K562 (cell line): ENCODE data around the gene CHDH. TPM values are rescaled to one million over a fixed set of nuclear protein-coding genes. Genes with fewer than 3 reads are reported as not detected.

Experiments
- BRD9 ChIP-seq: fragments of 450-650 bp; IDR thresholded peaks from 2 replicates; pipeline ENCODE4 v1.6.1; 2018; ENCODE audit warnings: low read depth; ENCODE audit not compliant: partially characterized antibody
- CBX8 ChIP-seq: fragments of 200-600 bp; sonication (generic); IDR thresholded peaks from 2 replicates; pipeline ENCODE4 v1.6.1; 2012; ENCODE audit warnings: borderline replicate concordance, mixed run types, low read depth, mild to moderate bottlenecking, moderate library complexity, mixed read lengths, low read length, control low read depth, inconsistent platforms; ENCODE audit not compliant: poor library complexity, severe bottlenecking; ENCODE audit errors: extremely low read depth
- CREB1 ChIP-seq, 2 experiments: sonication (generic) in 1 of 2; formaldehyde crosslinking in 1 of 2; IDR thresholded peaks; 2 replicates each; pipeline versions ENCODE4 v1.6.1 to v1.8.0; 2012 to 2022; ENCODE audit warnings: inconsistent platforms in 1 of 2, mild to moderate bottlenecking in 1 of 2, missing genetic modification reagents in 1 of 2, moderate library complexity in 1 of 2
- CTBP1 ChIP-seq: fragments of 450-650 bp; IDR thresholded peaks from 2 replicates; pipeline ENCODE4 v1.6.1; 2016; ENCODE audit warnings: borderline replicate concordance
- EGR1 ChIP-seq: fragments of 450-650 bp; conservative IDR thresholded peaks from 2 replicates; pipeline ENCODE4 v1.6.1; 2017; ENCODE audit warnings: mild to moderate bottlenecking
- ELF1 ChIP-seq: fragments of 200-800 bp; sonication (Bioruptor generic); IDR thresholded peaks from 2 replicates; pipeline ENCODE4 v1.6.1; 2016; ENCODE audit warnings: missing genetic modification characterization, missing compliant biosample characterization
- GABPB1 ChIP-seq: sonication (generic); formaldehyde crosslinking; IDR thresholded peaks from 2 replicates; pipeline ENCODE4 v1.8.0; 2022; ENCODE audit warnings: mild to moderate bottlenecking, missing genetic modification reagents
- MEIS2 ChIP-seq: fragments of 450-650 bp; IDR thresholded peaks from 2 replicates; pipeline ENCODE4 v1.6.1; 2014; ENCODE audit warnings: mild to moderate bottlenecking; ENCODE audit not compliant: partially characterized antibody
- MTA3 ChIP-seq: fragments of 450-650 bp; formaldehyde crosslinking; IDR thresholded peaks from 2 replicates; pipeline ENCODE4 v1.6.1; 2017; ENCODE audit warnings: mild to moderate bottlenecking, borderline replicate concordance
- NFIC ChIP-seq: fragments of 450-650 bp; IDR thresholded peaks from 2 replicates; pipeline ENCODE4 v1.6.1; 2017; ENCODE audit warnings: mild to moderate bottlenecking, inconsistent platforms
- PCBP2 ChIP-seq: fragments of 200-400 bp; formaldehyde crosslinking; IDR thresholded peaks from 2 replicates; pipeline ENCODE4 v1.6.1; 2018; ENCODE audit warnings: low read length, low read depth, mild to moderate bottlenecking, moderate library complexity; ENCODE audit not compliant: poor library complexity, severe bottlenecking
- POLR2A ChIP-seq: fragments of 450-650 bp; conservative IDR thresholded peaks from 2 replicates; pipeline ENCODE4 v1.6.1; 2016
- RBFOX2 ChIP-seq: fragments of 200-400 bp; formaldehyde crosslinking; IDR thresholded peaks from 2 replicates; pipeline ENCODE4 v1.6.1; 2017; ENCODE audit warnings: low read depth, mild to moderate bottlenecking, low read length, moderate library complexity
- SOX6 ChIP-seq: fragments of 450-650 bp; IDR thresholded peaks from 2 replicates; pipeline ENCODE4 v1.6.1; 2014; ENCODE audit warnings: mild to moderate bottlenecking
- TAF9B ChIP-seq: fragments of 450-650 bp; IDR thresholded peaks from 2 replicates; pipeline ENCODE4 v1.6.1; 2018; ENCODE audit warnings: mild to moderate bottlenecking; ENCODE audit not compliant: partially characterized antibody
- YY1 ChIP-seq, 3 experiments: IDR thresholded peaks; 2 replicates each; pipeline ENCODE4 v1.6.1; 2011; ENCODE audit warnings: low read length in 2 of 3, mild to moderate bottlenecking in 2 of 3, moderate library complexity in 2 of 3, borderline replicate concordance in 1 of 3, control low read depth in 1 of 3, low read depth in 1 of 3; ENCODE audit not compliant: insufficient read depth in 3 of 3, insufficient replicate concordance in 2 of 3, control insufficient read depth in 1 of 3, insufficient read length in 1 of 3; ENCODE audit errors: extremely low read depth in 1 of 3
- ZBED1 ChIP-seq: IDR thresholded peaks from 2 replicates; pipeline ENCODE4 v1.6.1; 2014
- ZFX ChIP-seq: sonication (generic); formaldehyde crosslinking; IDR thresholded peaks from 2 replicates; pipeline ENCODE4 v1.8.0; 2022; ENCODE audit warnings: mild to moderate bottlenecking, missing genetic modification reagents, moderate library complexity
- polyA plus RNA-seq, 8 experiments: library from polyadenylated mRNA; depleted of rRNA in 4 of 8; stranded (reverse) in 5 of 8; unstranded in 3 of 8; fragments of >200 nt; fragmentation: Nextera tagmentation in 2 of 8; fragmentation: Illumina TruSeq in 1 of 8; extraction: Ambion mirVana in 2 of 8; extraction: Trizol in 1 of 8; gene quantifications; 2 replicates each; pipeline versions ENCODE4 v1.2.1 to v1.2.3, GENCODE V29; 2011 to 2014; ENCODE audit warnings: inconsistent platforms in 1 of 8, missing spikeins in 1 of 8
- total RNA-seq, 7 experiments: library from RNA; depleted of rRNA in 6 of 7; stranded (reverse); fragments of >200 nt in 6 of 7; fragmentation: Illumina TruSeq in 2 of 7; extraction: Trizol in 2 of 7; gene quantifications; 2 replicates each; pipeline versions ENCODE4 v1.2.1 to v1.2.3, GENCODE V29; 2011 to 2021; ENCODE audit warnings: low replicate concordance in 1 of 7
- TF ChIP-seq, protein P1 (sequence below), 2 experiments: fragments of 450-650 bp; IDR thresholded peaks; 2 replicates each; pipeline ENCODE4 v1.6.1; 2018; ENCODE audit warnings: mild to moderate bottlenecking in 2 of 2, low read depth in 1 of 2; ENCODE audit not compliant: partially characterized antibody in 2 of 2
- TF ChIP-seq, protein P2 (sequence below): fragments of 450-650 bp; IDR thresholded peaks from 2 replicates; pipeline ENCODE4 v1.6.1; 2016; ENCODE audit warnings: antibody characterized with exemption

The CHDH gene
- total and polyA plus RNA-seq, 9 of the 15 experiments (the other 6 are each of a cell fraction or from before 2014, with no cell fraction given) = 0.06 to 1.9 (median 0.46) TPM

DNA sequence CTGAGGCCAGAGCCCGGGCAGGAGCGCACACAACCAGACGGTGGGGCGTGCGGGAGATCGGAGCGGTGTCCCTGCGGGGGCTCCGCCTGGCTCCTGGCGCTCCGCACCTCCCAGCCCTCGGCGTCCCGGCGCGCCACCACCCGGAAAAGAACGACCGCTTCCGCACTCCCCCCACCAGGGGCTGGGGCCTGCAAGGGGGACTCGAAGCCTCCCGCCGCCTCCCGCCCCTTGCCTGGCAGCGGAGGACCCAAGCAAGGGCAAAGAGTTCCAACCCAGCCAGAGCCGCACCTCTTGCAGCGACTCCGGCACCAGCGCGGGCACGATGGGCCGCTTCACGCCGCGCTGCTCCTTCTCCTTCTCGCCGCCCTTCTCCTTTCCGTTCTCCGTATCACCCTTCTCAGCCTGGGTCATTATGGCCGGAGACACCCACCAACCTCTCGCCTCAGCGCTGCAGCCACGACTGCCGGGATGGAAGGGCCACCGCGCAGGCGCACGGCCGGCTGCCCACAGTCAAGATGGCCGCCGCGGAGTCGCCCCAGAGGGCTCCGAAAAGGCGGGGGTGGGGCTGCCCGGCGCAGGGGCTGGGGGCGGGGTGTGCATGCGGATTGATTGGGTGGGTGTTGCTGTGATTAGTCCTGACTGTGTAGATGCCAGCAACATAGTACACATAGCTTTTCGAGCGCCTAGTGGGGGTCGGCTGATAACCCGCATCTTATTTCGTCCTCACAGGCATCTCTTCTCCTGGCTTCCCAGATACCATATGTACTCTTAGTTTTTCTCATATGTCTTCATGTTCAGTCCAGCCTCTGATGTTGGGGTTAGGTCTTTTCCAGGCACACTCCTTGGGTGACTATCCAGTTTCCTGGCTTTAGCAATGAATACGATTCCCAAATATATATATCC is 35.7 kb upstream of the CHDH start, which contains the start of gene ACTR8 (continued):
- TF ChIP-seq, protein P1, sequence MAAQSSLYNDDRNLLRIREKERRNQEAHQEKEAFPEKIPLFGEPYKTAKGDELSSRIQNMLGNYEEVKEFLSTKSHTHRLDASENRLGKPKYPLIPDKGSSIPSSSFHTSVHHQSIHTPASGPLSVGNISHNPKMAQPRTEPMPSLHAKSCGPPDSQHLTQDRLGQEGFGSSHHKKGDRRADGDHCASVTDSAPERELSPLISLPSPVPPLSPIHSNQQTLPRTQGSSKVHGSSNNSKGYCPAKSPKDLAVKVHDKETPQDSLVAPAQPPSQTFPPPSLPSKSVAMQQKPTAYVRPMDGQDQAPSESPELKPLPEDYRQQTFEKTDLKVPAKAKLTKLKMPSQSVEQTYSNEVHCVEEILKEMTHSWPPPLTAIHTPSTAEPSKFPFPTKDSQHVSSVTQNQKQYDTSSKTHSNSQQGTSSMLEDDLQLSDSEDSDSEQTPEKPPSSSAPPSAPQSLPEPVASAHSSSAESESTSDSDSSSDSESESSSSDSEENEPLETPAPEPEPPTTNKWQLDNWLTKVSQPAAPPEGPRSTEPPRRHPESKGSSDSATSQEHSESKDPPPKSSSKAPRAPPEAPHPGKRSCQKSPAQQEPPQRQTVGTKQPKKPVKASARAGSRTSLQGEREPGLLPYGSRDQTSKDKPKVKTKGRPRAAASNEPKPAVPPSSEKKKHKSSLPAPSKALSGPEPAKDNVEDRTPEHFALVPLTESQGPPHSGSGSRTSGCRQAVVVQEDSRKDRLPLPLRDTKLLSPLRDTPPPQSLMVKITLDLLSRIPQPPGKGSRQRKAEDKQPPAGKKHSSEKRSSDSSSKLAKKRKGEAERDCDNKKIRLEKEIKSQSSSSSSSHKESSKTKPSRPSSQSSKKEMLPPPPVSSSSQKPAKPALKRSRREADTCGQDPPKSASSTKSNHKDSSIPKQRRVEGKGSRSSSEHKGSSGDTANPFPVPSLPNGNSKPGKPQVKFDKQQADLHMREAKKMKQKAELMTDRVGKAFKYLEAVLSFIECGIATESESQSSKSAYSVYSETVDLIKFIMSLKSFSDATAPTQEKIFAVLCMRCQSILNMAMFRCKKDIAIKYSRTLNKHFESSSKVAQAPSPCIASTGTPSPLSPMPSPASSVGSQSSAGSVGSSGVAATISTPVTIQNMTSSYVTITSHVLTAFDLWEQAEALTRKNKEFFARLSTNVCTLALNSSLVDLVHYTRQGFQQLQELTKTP (IDR thresholded peaks at IDR 0.05; ENCODE audit: low read depth in 1 of 2, partially characterized antibody in 2 of 2) = peak in 1 of 2 experiments; percentile 27
- TF ChIP-seq YY1 (IDR thresholded peaks at IDR 0.05; ENCODE audit: borderline replicate concordance in 1 of 3, control insufficient read depth in 1 of 3, extremely low read depth in 1 of 3, insufficient read depth in 3 of 3, insufficient read length in 1 of 3, insufficient replicate concordance in 2 of 3, low read depth in 1 of 3, low read length in 2 of 3) (peak; percentile 90 to 97 (median 97)), TAF9B (peak; percentile 87), CREB1 (IDR thresholded peaks at IDR 0.05) (no peak; the same call in 1 of the 2 replicates), CREB1 (CRISPR knock-in tag; IDR thresholded peaks at IDR 0.05) (peak; percentile 2; the same call in 1 of the 2 replicates), CTBP1 (0 out of 2 replicates have a peak, but pooled peaks have one; percentile 40), ZBED1 (no peak), BRD9 (no peak), MTA3 (peak; percentile 50; the same call in 1 of the 2 replicates), ELF1 (tag) (peak; percentile 67), ZFX (CRISPR knock-in tag) (peak; percentile 83), SOX6 (no peak), MEIS2 (peak; percentile 34), NFIC (peak; percentile 44; the same call in 1 of the 2 replicates), GABPB1 (CRISPR knock-in tag) (0 out of 2 replicates have a peak, but pooled peaks have one; percentile 36), POLR2A (peak; percentile 93), CBX8 (no peak), RBFOX2 (peak; percentile 90), PCBP2 (no peak), EGR1 (peak; percentile 20; the same call in 1 of the 2 replicates)
- TF ChIP-seq, protein P2, sequence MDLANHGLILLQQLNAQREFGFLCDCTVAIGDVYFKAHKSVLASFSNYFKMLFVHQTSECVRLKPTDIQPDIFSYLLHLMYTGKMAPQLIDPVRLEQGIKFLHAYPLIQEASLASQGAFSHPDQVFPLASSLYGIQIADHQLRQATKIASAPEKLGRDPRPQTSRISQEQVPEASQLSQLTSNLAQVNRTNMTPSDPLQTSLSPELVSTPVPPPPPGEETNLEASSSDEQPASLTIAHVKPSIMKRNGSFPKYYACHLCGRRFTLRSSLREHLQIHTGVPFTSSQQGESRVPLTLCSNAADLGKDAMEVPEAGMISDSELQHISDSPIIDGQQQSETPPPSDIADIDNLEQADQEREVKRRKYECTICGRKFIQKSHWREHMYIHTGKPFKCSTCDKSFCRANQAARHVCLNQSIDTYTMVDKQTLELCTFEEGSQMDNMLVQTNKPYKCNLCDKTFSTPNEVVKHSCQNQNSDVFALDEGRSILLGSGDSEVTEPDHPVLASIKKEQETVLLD = peak; percentile 85; the same call in 1 of the 2 replicates
